ENCODE results near the gene GPC6.

GPC6 gene

DNA sequence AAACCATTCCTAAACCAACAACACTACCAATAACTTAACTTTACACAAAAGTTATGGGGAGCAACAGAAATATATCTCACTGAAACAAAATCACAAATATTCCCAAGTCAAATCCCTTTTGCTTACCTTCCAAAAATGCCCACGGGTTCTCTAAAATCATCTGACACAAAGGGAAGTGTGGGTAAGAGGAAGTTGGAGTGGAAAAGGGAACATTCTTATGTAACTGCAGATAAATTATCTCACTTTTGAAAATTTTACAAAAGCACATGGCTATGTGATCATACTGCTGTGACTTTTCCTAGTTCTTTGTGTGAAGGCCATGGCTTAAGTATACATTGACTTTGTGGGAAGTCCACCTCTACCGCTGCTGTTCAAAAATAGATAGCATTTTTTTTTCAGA, 350.5 kb downstream of the GPC6 start:
- DNase-seq (ENCODE audit: low spot score): no peak

DNA sequence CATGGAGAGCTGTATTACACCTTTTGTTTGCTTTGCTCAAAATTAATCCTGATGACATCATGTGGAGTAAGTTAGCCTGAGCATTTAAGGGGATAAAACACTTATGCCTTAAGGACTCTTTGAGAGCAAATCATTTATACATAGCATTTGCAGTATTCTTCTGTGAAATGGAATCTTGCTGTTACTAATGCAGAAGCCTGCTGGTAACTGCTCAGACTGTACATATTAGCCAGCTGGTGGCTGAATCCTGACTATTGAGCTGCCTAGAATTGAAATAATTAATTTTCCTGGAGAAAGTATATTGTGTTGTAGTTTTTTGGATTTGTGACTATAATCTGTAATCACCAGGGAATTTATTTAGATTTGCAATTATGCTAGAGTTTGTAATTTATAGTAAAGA, 363.2 kb downstream of the GPC6 start:
- no peak for DNase-seq (ENCODE audit: low spot score)

DNA sequence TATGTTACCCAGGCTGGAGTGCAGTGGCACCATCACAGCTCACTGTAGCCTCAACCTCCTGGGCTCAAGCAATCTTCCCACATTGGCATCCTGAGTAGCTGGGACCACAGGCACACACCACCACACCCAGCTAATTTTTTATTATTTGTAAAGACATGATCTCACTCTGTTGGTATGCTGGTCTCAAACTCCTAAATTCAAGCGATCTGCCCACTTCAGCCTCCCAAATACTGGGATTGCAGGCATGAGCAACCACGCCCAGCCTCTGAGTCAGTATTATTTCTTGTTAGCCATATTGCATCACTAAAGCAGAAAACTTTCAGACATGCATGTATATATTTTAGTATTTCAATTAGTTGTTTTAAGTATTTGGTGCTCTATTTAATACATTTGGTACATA, 376.4 kb downstream of the GPC6 start:
- no peak for DNase-seq (ENCODE audit: low spot score)

DNA sequence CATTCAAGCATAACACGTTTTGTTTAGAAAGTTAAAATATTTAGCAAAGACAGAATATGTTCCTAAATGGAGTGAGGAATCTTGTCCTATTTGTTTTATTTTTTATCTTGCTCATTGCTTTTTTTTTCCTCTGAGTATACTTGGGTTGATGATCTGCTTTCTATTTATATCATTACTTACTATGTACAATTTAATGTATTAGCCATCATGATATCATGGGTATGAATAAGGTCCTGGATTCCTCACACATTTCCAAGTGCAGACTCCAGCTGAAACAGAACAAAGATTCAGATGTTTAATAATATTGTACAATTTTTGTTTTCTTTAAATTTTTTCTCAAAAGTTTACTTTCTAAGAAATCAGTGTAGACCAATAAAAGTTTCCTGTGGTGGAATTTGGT, 388.2 kb downstream of the GPC6 start:
- DNase-seq (ENCODE audit: low spot score): no peak

DNA sequence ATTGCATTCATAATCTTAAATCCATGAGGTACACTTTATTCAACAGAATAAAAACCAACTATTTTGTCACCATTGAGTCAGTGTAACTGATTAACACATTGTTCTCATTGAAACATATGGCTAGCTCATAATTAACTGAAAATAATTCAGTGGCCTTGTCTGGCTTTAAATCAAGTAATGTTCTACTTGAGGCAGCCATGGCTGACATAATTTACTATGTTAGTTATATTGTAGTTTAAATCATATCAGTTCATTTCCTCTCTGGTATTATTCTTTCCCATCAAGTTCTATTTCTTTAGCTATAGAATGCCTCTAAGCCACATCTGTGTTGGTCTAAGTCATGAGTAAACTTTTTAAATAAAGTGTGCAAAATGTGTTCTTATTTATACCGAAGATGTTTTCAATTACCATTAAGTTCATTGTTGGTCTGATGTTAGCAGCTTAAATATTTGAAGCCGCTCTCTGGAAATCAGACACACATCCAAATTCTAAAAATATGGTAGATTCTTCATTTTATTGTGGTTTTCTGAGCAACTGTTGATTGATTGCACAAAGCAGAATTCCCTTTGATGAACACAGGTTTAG, 393.7 kb downstream of the GPC6 start:
- no peak for DNase-seq (ENCODE audit: low spot score)

DNA sequence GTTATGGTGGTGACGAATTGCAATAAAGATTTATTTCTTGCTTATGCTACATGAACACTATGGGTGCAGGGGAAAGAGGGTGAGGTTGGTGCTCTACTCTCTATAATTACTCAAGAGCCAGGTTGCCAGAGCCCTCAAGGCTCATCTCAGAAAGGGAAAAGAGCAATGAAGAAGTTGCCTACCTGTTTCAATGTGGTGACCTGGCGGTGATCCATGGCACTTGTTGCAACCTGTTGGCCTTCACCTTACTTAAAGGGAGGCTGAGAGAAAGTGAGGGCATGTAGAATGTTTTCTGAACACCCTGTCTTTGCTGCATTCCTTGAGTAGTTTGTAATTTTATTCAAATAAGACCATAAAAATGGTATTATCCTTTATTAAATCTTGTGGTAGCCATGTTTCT, 394.4 kb downstream of the GPC6 start:
- no peak for DNase-seq (ENCODE audit: low spot score)

DNA sequence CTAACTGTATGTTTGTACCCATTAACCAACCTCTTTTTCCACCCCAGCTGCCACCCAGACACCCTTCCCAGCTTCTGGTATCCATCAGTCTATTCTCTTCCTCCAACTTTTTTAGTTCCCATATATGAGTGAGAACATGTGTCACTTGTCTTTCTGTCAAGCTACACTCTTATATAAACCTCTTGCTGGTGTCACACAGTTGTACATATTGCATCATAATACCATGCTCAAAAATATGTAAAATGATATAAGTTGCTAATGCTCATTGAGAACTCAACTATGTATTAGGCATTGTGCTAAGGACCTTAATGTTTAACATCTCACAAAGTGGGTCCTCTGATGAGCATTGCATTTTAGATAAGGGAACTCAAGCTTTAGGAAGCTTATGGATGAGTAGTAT, 395.4 kb downstream of the GPC6 start:
- DNase-seq (ENCODE audit: low spot score): no peak

DNA sequence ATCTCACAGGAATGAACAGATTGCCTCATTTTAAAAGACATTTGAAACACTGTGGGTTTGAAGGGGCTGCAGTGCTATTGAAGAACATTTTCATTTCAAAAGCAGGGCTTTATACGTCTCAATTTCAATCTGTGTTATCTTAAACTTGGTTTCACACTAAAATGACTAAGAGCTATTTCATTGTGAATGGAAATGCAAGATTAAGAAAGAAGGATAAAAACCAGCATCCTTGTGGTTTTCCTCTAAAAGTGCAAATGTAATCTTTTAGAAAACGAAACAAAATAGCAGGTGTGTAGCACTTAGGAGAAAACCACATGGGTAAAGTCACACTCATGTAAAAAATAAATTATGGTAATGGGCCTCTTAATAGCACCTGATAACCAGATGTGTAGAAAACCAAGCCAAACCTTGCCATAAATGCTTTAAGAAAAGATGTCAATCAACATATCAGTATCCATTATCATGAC, 397.7 kb downstream of the GPC6 start:
- no peak for DNase-seq (ENCODE audit: low spot score)

DNA sequence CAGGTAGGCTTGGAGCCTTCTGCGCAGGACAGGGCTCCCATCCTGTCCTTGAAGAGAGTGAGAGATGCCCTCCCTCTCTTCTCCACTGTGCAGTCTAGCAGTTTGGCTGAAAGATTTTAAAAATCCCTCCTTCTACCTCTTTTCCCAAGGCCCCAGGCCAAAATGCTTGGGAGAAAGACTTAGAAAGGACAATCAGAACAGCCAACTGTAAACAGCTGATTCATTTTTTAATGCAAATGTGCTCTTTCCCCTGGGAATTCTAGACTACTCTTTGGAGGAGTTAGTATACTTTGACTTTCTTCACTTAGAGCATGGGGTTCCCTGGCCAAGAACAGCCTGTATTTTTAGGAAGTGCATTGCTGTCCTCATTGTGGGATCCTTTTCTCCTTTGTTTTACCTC, 398.9 kb downstream of the GPC6 start:
- no peak for DNase-seq (ENCODE audit: low spot score)

DNA sequence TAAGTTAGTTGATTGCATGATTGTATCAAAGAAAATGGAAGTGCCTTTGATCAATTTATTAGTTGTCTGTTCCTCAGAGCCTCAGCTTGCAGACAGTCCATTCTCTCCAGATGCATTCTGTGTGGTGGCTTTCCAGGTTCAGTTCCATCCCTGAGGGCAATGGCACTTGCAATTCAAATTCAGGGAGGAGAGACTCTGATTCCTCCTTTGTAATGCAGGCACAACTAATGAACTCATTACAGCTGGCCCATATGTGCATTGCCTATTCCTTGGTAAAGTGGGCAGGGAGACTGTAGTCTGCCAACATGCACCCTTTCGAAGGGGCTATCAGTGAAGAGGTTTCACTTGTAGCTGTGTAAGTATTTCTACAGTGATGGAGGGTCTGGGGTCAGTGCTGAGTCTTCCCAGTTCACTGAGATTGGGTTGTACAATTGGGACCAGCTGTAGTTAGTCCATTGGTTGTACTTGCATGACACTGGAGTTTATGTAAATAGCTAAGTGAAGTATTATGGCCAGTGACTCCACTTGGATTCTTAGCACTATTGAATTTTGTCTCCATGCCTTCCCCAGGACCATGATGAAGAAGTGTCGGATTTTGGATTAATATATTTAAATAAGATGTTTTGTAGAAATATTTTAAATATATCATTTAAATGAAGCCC, 401.7 kb downstream of the GPC6 start:
- DNase-seq (ENCODE audit: low spot score): no peak

DNA sequence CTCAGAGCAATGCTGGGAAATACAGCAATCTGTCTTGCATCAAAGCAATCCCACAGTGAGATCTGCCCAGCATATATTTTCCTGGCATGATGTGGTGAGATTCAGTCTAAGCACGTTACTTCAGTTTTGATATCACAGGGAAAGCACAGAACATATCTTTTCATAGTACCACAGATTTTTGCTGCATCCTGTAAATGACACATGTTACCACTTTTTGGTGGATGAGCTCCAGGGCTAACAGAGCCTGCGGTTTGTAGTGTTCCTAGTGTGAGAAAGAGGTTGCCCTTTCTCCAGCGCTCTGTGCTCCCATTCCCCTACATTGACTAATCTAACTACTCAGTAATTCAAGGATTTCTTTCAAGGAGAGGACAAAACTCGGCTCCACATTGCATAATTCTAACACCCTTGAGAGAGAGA, 409.0 kb downstream of the GPC6 start:
- DNase-seq (ENCODE audit: low spot score): no peak

DNA sequence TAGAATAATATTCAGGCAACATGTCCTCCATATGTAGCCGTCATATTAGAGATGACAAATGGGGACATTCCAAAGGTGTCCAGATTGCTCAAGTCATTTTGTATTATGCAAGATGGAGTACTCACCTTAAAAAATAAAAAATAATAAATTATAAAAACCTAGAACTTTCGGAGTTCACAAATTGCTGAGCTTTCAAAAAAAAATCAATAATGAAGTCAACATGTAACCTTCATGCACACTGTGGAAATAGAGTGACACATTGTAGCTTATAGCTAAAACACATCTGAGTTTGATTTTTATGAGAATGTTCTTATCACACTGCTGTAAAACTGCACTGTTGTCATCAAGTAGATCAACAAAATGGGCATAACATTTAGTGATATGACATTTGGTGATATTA, 411.2 kb downstream of the GPC6 start:
- no peak for DNase-seq (ENCODE audit: low spot score)

DNA sequence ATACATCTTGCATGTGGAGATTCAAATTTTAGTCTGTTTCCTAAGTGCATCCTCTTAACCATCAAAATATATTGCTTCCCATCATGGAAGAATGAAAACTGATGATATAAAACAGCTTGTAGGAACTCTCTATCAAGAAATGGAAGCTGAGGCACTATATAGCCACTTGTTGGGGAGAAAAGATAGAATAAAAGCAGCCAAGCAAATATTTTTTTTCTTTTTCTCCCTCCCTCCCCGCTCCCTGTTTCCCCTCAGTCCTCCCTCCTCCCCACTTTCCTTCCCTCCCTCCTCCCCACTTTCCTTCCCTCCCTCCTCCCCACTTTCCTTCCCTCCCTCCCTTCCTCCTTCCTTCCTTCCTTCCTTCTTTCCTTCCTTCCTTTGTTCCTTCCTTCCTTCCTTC, 413.8 kb downstream of the GPC6 start:
- DNase-seq (ENCODE audit: low spot score): no peak

DNA sequence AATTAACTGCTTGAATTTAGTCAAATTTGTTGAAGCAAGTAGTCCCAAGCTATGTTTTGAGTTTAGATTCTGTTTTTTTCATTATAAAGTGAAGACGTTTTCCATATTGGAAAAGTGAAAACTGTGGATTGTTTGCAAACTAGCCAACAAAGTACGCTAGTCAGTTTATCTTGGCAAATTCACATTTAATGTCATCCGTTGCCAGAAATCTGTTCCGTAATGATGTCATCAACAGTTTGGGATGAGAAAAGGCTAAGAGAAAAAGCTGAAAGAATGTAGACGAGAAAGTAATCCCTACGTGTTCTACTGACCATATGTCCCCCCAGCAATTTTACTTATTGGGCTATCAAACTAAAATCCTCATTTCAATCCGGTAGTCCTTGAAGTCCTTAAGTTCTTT, 419.6 kb downstream of the GPC6 start:
- no peak for DNase-seq (ENCODE audit: low spot score)

DNA sequence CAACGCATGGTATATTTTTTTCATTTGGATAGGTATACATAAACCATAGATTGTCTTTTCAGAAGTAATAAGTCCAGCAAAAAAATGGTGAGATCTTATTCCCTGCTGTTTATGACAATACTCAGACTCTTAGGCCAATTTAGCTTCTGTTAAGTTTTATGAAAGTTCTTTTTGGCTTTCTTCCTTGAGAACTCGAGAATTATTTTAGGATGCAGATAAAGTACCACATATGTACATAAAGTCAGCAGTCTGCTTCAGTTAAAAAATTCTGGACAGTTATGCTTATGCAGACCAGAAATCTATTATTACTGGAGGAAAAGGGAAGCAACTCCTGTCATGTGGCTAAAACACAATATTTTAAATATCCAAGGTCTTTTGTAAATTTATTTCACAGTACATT, 422.9 kb downstream of the GPC6 start:
- DNase-seq (ENCODE audit: low spot score): no peak

DNA sequence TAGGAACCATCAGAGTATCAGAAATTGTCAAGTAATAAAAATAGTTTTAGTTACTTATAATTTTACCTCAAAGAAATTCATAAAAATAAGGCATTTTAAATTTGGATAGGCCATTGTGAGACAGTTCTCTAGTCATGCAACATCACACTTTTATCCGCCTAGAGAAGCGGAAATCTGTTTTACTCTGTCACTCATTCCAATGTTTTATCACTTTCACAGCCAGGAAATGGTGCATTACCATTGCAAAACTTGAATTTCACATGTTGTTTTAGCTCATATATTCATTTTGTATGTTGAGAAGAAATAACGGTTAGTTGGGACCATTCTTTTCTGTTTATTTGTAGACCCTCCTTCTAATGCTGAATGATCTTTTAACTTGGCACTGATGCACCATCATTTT, 427.2 kb downstream of the GPC6 start:
- DNase-seq (ENCODE audit: low spot score): no peak

DNA sequence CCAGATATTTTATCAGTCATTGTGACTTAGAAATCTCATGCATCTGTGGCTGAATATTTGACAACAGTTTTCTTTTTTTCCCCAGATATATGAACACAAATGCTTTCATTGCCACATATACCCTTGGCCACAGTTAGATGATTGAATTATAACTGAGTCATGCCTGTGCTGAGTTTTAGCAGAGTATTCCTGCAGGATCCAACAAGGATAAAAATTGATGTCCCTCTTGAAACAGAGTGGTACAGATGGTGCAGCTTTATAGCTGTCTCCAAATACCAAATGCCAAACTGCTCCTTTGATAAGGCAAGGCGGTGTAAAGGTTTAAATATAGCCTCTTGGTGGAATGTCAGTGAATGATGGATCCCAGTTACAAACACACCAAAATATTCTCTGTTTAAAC, 428.5 kb downstream of the GPC6 start:
- DNase-seq (ENCODE audit: low spot score): no peak

DNA sequence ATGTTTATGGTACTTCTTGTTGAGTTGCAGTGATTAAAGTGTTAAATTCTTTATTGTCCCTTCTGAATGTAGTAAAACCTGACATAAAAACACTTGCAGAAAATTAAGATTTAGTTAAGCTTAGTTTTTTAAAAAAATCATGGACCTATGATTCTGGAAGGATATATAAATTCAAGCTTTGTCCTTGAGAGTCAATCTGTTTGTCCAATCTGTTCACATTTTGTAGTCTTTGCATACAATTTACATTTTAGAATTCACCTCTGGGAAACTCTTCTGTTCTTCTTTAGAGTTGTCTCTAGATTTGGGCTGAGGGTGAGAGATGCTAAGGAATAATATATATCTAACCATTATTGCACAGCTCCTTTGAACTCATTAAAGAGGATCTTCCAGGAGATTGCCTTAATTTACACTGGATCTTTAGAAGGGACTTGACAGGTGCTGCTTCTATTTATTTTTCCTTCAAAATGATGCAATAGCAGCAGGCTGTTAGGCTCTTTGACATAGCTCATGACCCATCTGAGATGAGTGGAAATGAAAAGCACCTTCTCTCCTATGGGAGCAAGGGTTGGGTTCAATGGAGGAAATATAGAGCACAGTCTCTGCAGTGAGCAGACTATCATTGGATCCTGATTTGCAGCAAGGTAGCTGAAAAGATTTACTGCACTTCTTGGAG, 433.9 kb downstream of the GPC6 start:
- no peak for DNase-seq (ENCODE audit: low spot score)

DNA sequence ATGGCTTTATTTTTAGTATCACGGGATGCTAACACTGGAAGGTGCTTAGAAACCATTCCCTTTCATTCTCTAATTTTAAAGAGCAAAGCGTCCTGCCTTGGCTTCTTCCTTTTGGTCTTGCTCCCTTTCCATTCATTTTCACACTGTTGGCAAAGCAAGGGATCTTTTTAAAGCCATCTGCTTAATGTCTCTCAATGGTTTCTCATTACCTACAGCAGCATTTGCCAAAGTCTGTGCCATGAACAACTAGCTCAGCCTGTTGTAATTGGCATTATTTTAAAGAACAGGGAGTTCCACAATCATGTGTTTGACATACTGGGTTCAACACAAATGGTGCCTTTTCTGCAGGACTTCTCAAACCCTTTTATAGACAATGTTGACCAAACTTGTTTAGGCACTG, 444.3 kb downstream of the GPC6 start:
- DNase-seq (ENCODE audit: low spot score): no peak

DNA sequence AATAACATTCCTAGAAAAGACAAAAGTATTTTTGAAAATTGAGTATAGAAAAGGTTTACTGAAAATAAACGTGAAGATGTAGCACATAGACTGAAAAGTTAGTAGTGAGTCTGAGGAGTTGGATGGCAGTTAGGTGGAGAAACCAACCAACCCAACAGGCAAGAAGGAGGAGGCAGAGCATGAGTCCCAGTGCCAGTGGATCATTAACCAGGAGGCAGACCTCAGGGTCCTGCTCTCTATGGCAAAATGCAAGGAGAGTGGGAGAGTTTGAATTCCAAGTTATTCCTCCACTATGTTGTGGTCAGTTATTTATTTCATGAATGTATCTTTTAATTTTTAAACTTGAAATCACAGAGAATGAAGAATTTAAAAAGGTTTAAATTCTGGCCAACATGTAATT, 446.4 kb downstream of the GPC6 start:
- no peak for DNase-seq (ENCODE audit: low spot score)

DNA sequence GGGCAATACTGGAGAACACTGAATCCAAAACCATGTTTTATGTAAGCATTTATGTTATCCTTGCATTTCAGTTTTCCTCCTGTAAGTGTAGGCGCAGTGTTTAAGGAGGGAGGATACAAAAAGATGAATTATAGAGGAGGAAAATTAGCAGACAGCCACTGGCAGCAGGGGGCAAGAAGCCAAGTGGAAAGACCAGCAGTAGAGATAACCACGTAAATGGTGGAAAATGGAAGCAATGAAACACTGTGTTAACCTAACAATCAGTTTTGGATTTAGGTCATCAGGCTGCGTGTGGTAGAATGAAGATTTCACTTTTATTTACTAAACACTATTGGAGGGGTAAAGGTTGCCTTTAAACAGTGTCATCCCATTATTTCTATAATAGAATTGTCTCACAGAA, 447.3 kb downstream of the GPC6 start:
- DNase-seq (ENCODE audit: low spot score): no peak

DNA sequence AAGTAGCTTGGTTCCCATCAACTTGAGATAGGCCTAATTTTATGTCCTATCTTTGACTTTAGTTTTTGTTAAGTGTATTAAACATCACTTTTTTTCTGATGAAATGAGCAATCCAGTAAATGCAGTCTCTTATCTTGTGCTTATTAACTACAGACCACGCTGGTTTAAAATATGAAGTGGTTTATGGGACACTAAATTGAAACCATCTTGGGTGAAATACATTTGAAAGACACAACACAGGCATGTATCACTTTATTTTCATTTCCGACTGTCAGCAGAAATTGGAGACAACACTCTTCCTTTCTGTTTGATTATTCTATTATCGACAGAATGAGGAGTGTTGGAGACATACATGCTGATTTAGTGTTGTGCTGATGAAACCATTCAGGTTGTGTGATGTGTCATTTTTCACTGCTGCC, 447.7 kb downstream of the GPC6 start:
- DNase-seq (ENCODE audit: low spot score): no peak

DNA sequence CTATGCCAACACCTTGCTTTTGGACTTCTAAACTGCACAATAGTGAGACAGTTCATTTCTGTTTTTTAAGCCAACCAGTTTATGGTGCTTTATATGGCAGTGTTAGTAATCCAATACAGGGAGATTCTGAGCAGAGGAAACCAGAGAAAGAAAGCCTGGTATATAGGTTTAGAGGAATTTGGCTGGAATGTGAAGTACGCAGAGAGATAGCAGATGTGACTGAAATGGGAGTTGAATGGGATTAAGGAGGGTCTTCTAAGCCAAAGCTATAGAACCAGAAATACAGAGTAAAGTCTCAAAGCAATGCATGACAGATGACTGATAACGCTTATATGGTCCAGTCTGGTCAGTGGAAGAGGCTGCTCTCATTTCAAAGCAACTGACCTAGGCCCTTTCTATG, 453.7 kb downstream of the GPC6 start:
- no peak for DNase-seq (ENCODE audit: low spot score)

DNA sequence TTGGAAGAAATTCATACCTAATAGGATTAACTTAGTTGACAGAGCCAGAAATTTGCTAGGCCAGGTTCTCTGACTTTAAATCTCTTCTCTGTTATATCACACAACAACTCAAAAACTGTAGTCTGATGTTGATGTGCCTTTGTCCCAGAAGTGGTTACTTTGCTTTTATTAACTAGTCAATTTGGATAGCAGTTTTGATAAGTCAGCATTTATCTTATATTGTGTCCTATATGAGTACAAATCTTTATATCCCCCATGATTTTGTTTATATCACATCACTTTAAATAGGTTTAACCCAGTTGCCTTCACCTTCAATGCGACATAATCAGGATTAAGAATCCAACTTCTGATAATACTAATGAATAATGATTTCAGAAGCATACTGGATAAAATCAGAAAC, 459.3 kb downstream of the GPC6 start:
- DNase-seq (ENCODE audit: low spot score): no peak

Data from iPS-NIHi11 (cell line).